C4-2B (cell line): ENCODE results near the gene PKMYT1.

ENCODE experiments used
- CTCF ChIP-seq: fragments of 450-650 bp; conservative IDR thresholded peaks from 2 replicates; pipeline ENCODE4 v1.5.1; 2017; ENCODE audit warnings: mild to moderate bottlenecking
- ZFX ChIP-seq: fragments of 450-650 bp; IDR thresholded peaks from 2 replicates; pipeline ENCODE4 v1.6.1; 2017

GRCh38 chr16:2968368-2968737 lies 11.9 kb downstream of the PKMYT1 start:
- TF ChIP-seq CTCF (no peak), ZFX (no peak)
